GM19395 (cell line): ENCODE results near the gene CHFR.
"Not testable (repeated sequence)": the region's sequence is repeated elsewhere in the genome, so short reads cannot be mapped to it uniquely, and the experiment has no call there.

Source experiments
- ATAC-seq: cut with Tn5 transposase; IDR thresholded peaks from one replicate; pipeline ENCODE4 v1.9.1; 2021; ENCODE audit warnings: mild to moderate bottlenecking, moderate library complexity; ENCODE audit not compliant: unreplicated experiment

The CHFR gene

GRCh38 chr12:132813443-132813842, 74.0 kb downstream of the CHFR start:
- no peak for ATAC-seq

- no peak for ATAC-seq
Observed at GRCh38 chr12:132812631-132813305, 74.6 kb downstream of the CHFR start.

DNA sequence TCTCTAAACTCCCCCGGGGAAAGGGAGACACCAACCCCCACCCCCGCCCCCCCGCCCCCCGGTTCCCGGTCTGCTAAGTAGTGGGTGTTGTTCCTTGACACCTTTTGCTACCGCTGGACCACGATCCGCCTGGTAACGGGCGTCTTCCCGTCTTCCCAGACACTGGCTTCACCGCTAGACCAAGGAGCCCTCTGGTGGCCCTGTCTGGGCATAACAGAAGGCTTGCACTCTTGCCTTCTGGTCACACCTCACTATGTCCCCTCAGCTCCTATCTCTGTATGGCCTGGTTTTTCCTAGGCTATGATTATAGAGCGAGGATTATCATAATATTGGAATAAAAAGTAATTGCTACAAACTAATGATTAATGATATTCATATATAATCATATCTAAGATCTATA, 78.0 kb downstream of the CHFR start:
- ATAC-seq, result not testable (repeated sequence)

GRCh38 chr12:132807295-132808092, 79.9 kb downstream of the CHFR start:
- ATAC-seq, result no peak

- no peak for ATAC-seq
Observed at GRCh38 chr12:132806857-132807256, 80.5 kb downstream of the CHFR start.

DNA sequence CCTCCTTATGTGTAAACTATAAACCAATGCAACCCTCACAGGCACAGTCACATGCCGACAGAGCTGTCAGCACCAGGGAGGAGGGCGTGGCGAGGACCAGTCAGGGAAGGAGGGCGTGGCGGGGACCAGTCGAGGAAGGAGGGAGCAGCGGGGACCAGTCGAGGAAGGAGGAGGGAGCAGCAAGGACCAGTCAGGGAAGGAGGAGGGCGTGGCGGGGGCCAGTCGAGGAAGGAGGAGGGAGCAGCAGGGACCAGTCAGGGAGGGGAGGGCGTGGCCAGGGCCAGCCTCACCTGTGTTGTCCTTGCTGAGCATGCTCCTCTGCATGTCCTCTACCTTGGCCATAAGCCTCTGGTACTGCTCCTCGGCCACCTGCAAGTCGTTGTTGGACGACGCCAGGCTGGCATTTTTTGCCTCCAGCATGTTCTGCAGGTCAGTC, 83.0 kb downstream of the CHFR start:
- ATAC-seq, result no peak

DNA sequence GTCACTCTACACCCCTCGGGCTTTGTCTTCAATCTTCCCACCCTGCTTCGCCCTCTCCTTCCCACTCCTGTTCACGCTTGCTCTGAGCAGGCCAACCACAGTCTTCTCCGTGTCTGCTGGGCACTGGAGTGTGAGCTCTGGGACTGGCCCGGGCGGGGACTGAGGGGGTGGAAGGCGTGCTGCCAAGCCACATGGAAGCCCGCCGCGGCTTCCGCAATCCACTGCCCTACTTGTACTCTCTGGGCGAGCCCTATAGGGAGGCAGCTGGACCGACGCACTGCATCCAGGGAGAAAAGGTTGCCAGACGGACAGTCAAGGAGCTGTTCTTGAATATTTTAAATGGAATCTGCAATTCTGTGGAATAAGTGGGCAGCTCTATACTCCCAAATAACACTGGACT, 83.5 kb downstream of the CHFR start:
- ATAC-seq, result no peak

DNA sequence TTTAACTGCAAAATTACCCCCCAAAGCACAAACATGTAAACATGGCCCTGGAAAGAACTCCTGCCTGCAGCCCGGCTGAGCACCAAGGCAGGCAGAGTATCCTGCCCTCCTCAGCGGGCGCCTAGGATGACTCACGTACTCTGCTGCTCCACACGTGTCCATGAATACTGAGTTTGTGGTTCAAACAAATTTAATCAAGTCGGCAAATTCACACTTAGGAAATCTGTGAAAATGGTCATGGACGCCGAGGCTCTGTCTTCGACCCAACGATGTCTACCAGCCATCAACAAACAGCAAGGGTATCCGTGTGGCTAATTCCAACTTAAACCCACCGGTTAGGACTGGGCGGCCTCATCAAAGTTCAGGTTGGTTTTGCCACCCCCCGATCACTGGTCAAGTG, 84.3 kb downstream of the CHFR start:
- no peak for ATAC-seq

DNA sequence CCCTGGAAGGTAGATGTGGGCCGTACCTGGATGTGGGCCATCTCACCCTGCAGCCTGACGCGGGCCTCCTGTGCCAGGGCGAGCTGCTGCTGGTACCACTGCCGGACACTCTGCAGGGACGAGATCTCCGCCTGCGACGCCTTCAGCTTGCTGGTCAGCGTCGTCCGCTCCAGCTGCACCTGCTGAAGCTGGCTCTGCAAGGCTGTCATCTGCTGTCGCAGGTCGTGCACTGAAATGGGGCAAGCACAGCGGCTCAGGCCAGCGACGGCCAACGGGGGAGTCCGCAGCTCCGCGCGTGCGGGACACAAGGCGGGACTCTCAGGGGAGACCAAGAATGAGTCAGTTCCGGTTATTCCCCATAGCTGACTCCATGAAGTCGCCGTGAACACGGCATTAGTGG, 85.7 kb downstream of the CHFR start:
- no peak for ATAC-seq

GRCh38 chr12:132798836-132799235, 88.6 kb downstream of the CHFR start:
- ATAC-seq, result no peak

DNA sequence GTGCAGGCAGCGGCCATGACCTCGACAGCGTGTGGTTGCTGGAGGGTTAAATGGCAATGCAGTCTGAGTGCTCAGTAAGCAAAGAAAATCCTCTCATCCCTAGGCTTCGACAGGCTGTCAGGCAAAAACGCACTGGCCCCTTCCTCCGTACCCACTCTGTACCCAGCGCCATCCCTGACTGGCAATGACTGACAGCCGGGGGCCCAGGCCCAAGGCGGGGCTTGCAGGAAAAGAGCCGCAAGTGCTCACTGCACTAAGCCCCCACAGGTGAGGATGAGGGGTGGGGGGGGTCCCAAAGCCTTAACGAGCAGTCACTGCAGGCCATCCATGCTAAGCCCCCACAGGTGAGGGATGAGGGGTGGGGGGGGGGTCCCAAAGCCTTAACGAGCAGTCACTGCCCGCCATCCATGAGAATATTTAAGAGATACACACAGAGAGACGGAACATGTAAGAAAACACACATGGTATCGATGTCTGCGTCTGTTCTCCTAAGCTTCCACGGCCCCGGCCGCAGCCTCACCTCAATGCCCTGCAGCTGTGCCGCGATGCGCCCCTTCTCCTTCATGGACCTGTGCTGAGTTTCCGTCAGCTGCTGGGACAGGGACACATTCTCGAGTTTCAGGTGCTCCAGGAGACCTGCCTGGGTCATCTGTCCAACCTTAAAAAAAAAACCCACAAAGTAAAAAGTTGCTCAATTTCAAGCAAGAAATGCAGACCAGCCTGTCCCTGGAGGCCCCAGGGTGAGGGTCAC, 89.4 kb downstream of the CHFR start:
- no peak for ATAC-seq

GRCh38 chr12:132795847-132796246, 91.6 kb downstream of the CHFR start:
- no peak for ATAC-seq

DNA sequence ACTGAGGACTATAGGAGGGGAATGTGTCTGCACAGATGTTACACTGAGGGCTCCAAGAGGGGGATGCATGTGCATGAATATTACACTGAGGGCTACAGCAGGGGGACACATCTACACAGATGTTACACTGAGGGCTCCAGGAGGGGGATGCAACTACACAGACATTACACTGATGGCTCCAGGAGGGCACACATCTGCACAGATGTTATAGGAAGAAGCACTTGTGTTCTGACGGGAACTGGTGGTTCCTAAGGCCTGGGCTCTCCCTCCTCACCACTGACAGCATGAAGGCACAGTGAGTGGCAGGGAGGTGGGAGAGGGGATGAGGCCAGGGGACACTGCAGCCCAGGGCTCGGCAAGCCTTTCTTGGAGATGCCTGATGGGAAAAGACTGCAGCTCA, 95.5 kb downstream of the CHFR start:
- not testable (repeated sequence) for ATAC-seq

GRCh38 chr12:132789099-132789471, 98.3 kb downstream of the CHFR start:
- ATAC-seq, result no peak

DNA sequence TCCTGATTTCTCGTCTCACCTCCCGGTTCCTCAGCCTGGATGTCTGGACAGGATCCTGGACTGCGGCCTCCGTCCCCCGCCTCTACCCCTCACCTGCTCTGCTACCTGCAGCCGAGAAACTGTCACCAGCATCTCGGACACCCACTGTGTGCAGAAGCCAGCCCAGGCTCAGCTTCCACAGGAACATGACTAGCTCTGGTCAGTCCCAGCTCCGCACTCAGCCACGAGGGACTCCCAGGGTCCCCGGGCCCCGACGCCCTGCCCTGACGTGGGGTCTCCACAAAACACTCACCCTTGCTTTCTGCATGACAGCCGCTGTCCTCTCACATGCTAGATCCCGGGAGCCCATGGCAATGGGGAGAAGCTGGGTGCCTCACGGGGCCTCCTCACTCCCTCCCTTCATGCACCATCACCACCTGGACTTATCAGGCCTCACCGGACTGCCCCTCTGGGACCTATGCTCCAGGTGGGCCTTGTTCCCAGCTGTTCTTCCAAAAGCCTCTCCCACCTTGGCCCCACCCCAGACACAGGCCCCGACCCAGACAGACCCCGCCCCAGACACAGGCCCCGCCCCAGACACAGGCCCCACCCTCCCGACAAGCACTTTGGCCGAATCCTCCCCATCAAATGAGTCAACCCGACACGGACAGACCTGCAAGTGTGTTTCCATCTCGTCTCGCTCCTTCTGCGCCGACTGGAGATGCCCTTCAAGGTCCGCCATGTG, 98.9 kb downstream of the CHFR start:
- ATAC-seq, result no peak

DNA sequence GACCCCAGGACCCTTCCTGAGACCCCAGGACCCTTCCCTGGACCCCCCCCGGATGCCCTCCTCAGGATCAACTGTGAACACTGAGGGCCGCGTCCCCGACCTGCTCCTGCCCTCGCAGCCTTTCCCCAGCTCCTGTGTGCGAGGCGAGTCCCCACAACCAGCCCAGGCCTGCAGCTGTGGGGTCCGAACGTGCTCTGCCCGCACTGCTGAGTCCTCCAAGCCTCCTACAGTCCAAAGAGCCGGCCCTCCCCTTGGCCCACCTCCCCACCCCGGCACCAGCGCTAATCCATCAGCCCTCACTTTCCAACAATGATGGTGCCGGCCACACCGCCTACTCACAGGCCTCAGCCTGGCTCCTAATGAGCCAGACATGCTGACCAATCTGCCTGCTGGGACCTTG, 99.5 kb downstream of the CHFR start:
- no peak for ATAC-seq

DNA sequence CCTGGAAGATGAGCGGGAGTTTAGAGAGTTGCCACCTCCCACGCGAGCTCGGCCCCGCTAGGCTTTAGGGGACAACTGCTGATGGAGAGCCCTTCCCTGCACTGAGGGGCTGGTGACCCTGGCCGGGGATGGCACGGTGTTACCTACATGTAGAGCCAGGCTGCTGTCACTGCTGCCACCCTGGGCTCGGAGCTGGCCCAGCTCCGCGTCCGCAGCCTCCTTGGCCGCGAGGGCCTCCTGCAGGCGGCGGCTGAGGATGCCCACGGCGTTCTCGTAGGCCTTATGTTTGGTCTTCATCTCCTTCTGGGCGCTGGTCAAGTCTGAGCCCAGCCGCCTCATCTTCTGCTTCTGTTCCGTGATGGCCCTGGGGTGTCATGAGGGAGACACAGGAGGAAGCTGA, 101.2 kb downstream of the CHFR start:
- ATAC-seq, result no peak

- ATAC-seq, result no peak
Observed at GRCh38 chr12:132784580-132784979, 102.8 kb downstream of the CHFR start.

GRCh38 chr12:132783917-132784531, 103.4 kb downstream of the CHFR start:
- ATAC-seq, result no peak
